ENCODE data around the gene PRKCQ. TPM values are rescaled to one million over a fixed set of nuclear protein-coding genes. Genes with fewer than 3 reads are reported as not detected.
A peak's percentile ranks its signal among the peaks of the same experiment; 100 is the strongest.

Gene PRKCQ
- total and polyA plus RNA-seq, 2 of the 13 experiments (the other 11 are each of a cell fraction or from before 2014, with no cell fraction given): 0.13 to 0.35 TPM

GRCh38 chr10:6379015-6379776, 200.9 kb downstream of the PRKCQ start:
- Histone ChIP-seq H4K20me1 (ENCODE audit: insufficient read depth, low read length) (no peaks in the 10 kb centered on the region), H3K9me3 (ENCODE audit: low read length) (peaks cover 29% of the 10 kb centered on the region), H3K79me2 (ENCODE audit: insufficient read depth, low read length) (no peaks in the 10 kb centered on the region), H3K4me2 (ENCODE audit: low read depth, low read length) (no peak overlapping the region), H3K9ac (ENCODE audit: insufficient read depth, low read depth, low read length) (no peak overlapping the region), H3K27me3 (ENCODE audit: control insufficient read depth in 1 of 2, insufficient read depth in 2 of 2, low read length in 2 of 2) (peaks cover 0 to 18% of the 10 kb centered on the region in 2 experiments; a peak in 2 of 5 replicates), H3K4me1 (ENCODE audit: insufficient read depth, low read length) (no peaks in the 10 kb centered on the region), H3K36me3 (replicated peaks in 1 of 2; ENCODE audit: control insufficient read depth in 1 of 2, insufficient read depth in 2 of 2, low read length in 2 of 2) (no peaks in the 10 kb centered on the region), H2AFZ (ENCODE audit: low read length) (no peak overlapping the region), H3K27ac (ENCODE audit: extremely low read length, insufficient read depth, low read length) (no peak overlapping the region), H3K4me3 (replicated peaks in 1 of 3; ENCODE audit: insufficient read depth in 1 of 3, low read depth in 2 of 3, low read length in 3 of 3) (no peak overlapping the region)
- no peak for ATAC-seq
- no TSS peak for BruUV-seq (replicated peaks)
- CTCF ChIA-PET (ENCODE audit: low intra/inter-chr PET ratio, low total read pairs): no interaction called here
- WGBS (ENCODE audit: low lambda C conversion rate): 0% methylated on average over 1 of the region's 1 CpG
- peak; percentile 33 for DNase-seq (ENCODE audit: low spot score)
- TF ChIP-seq CEBPB (IDR thresholded peaks at IDR 0.05; ENCODE audit: borderline replicate concordance, low read depth, low read length) (0 out of 2 replicates have a peak, but pooled peaks have one; percentile 52), ZNF546 (CRISPR knock-in tag; conservative IDR thresholded peaks at IDR 0.05) (no peak), ZNF710 (CRISPR knock-in tag; IDR thresholded peaks at IDR 0.05; ENCODE audit: borderline replicate concordance) (no peak), ATAD3A (CRISPR knock-in tag; IDR thresholded peaks at IDR 0.05) (no peak), THAP11 (CRISPR knock-in tag; IDR thresholded peaks at IDR 0.05) (no peak), CEBPG (CRISPR knock-in tag; IDR thresholded peaks at IDR 0.05) (peak; percentile 59), SIX4 (CRISPR knock-in tag; IDR thresholded peaks at IDR 0.05) (no peak), ZNF780A (CRISPR knock-in tag; IDR thresholded peaks at IDR 0.05) (no peak)
- intact Hi-C loops (cut with micrococcal nuclease; ENCODE audit: unreplicated experiment) (no loop called here), in situ Hi-C loops (cut with HindIII; ENCODE audit: extremely low pct_ligation_motif_present, low pct_unique_long_range_greater_than_20kb) (no loop called here)
- POLR2A ChIA-PET: no interaction called here
- FAIRE-seq: no peak

All from HepG2 (cell line).